ENCODE data around the gene TRAF7. TPM values are rescaled to one million over a fixed set of nuclear protein-coding genes. Genes with fewer than 3 reads are reported as not detected.

The TRAF7 gene
- total RNA-seq, 2 experiments from 2014 or later = 53.6 to 82.3 TPM

GRCh38 chr16:2184346-2184745 is 28.8 kb downstream of the TRAF7 start:
- Histone ChIP-seq H3K36me3 (ENCODE audit: insufficient read depth, low read length) (peaks cover 9% of the 10 kb centered on the region), H3K4me3 (ENCODE audit: low read depth, low read length, poor library complexity, severe bottlenecking) (no peak overlapping the region), H4K20me1 (ENCODE audit: insufficient read depth, low read length) (no peaks in the 10 kb centered on the region), H3K4me1 (ENCODE audit: insufficient read depth, low read length, poor library complexity, severe bottlenecking) (no peaks in the 10 kb centered on the region), H2AFZ (ENCODE audit: low read length) (no peak overlapping the region), H3K79me2 (ENCODE audit: insufficient read depth, low read depth, low read length) (no peaks in the 10 kb centered on the region), H3K9me2 (ENCODE audit: insufficient read depth, low read length) (no peaks in the 10 kb centered on the region), H3K9me3 (ENCODE audit: low read length) (no peaks in the 10 kb centered on the region), H3K4me2 (ENCODE audit: low read length) (no peak overlapping the region), H3K27ac (ENCODE audit: low read depth, low read length, poor library complexity, severe bottlenecking) (no peak overlapping the region)
- ChIA-PET POLR2A (interaction anchor here (0.6 kb wide), 1 partner anchor 196 kb away, joined by 4 read pairs; no protein-coding TSS in a partner anchor), CTCF (ENCODE audit: unreplicated experiment) (no interaction called here)
- no peak for TF ChIP-seq EZH2phosphoT487 (IDR thresholded peaks at IDR 0.05; ENCODE audit: borderline replicate concordance, low read depth, low read length)
- TF ChIP-seq CTCF (conservative IDR thresholded peaks at IDR 0.05; ENCODE audit: low read length) = no peak
- no peak for DNase-seq (ENCODE audit: low spot score)
- BruUV-seq (replicated peaks) = no TSS peak
- intact Hi-C loops (cut with micrococcal nuclease; ENCODE audit: unreplicated experiment) = no loop called here

GRCh38 chr16:2184962-2185361 is 29.4 kb downstream of the TRAF7 start:
- peaks cover 7% of the 10 kb centered on the region; the same call in 1 of the 2 replicates for H3K36me3 ChIP-seq (ENCODE audit: insufficient read depth, low read length)
- no peaks in the 10 kb centered on the region for H3K9me2 ChIP-seq (ENCODE audit: insufficient read depth, low read length)
- TF ChIP-seq CTCF (conservative IDR thresholded peaks at IDR 0.05; ENCODE audit: low read length) = no peak
- H2AFZ ChIP-seq (ENCODE audit: low read length) = no peak overlapping the region
- H3K4me3 ChIP-seq (ENCODE audit: low read depth, low read length, poor library complexity, severe bottlenecking) = no peak overlapping the region
- H3K9me3 ChIP-seq (ENCODE audit: low read length) = no peaks in the 10 kb centered on the region
- intact Hi-C loops (cut with micrococcal nuclease; ENCODE audit: unreplicated experiment) = no loop called here
- BruUV-seq (replicated peaks) = no TSS peak
- H3K79me2 ChIP-seq (ENCODE audit: insufficient read depth, low read depth, low read length) = no peaks in the 10 kb centered on the region
- H3K27ac ChIP-seq (ENCODE audit: low read depth, low read length, poor library complexity, severe bottlenecking) = no peak overlapping the region
- H3K4me2 ChIP-seq (ENCODE audit: low read length) = no peak overlapping the region
- POLR2A ChIA-PET = no interaction called here
- no peaks in the 10 kb centered on the region for H3K4me1 ChIP-seq (ENCODE audit: insufficient read depth, low read length, poor library complexity, severe bottlenecking)
- no peak for DNase-seq (ENCODE audit: low spot score)
- no peaks in the 10 kb centered on the region for H4K20me1 ChIP-seq (ENCODE audit: insufficient read depth, low read length)
- CTCF ChIA-PET (ENCODE audit: unreplicated experiment) = no interaction called here

- no peaks in the 10 kb centered on the region for H4K20me1 ChIP-seq (ENCODE audit: insufficient read depth, low read length)
- no peak overlapping the region for H3K4me3 ChIP-seq (ENCODE audit: low read depth, low read length, poor library complexity, severe bottlenecking)
- no peak overlapping the region for H3K27ac ChIP-seq (ENCODE audit: low read depth, low read length, poor library complexity, severe bottlenecking)
- H3K36me3 ChIP-seq (ENCODE audit: insufficient read depth, low read length) = peaks cover 7% of the 10 kb centered on the region; the same call in 1 of the 2 replicates
- no peaks in the 10 kb centered on the region for H3K9me2 ChIP-seq (ENCODE audit: insufficient read depth, low read length)
- ChIA-PET POLR2A (no interaction called here), CTCF (ENCODE audit: unreplicated experiment) (no interaction called here)
- no TSS peak for BruUV-seq (replicated peaks)
- no peak overlapping the region for H3K4me2 ChIP-seq (ENCODE audit: low read length)
- no peaks in the 10 kb centered on the region for H3K4me1 ChIP-seq (ENCODE audit: insufficient read depth, low read length, poor library complexity, severe bottlenecking)
- intact Hi-C loops (cut with micrococcal nuclease; ENCODE audit: unreplicated experiment) = no loop called here
- no peaks in the 10 kb centered on the region for H3K9me3 ChIP-seq (ENCODE audit: low read length)
- no peak overlapping the region for H2AFZ ChIP-seq (ENCODE audit: low read length)
- no peaks in the 10 kb centered on the region for H3K79me2 ChIP-seq (ENCODE audit: insufficient read depth, low read depth, low read length)
- no peak for DNase-seq (ENCODE audit: low spot score)
- no peak for TF ChIP-seq EZH2phosphoT487 (IDR thresholded peaks at IDR 0.05; ENCODE audit: borderline replicate concordance, low read depth, low read length)
- no peak for TF ChIP-seq CTCF (conservative IDR thresholded peaks at IDR 0.05; ENCODE audit: low read length)
These were observed 30.5 kb downstream of the TRAF7 start for GRCh38 chr16:2186064-2186463.
